Fibroblast of skin of left biceps (primary cell): Measurements from ENCODE around the gene MASP2.
A peak's percentile ranks its signal among the peaks of the same experiment; 100 is the strongest.
"Not testable (repeated sequence)": the region's sequence is repeated elsewhere in the genome, so short reads cannot be mapped to it uniquely, and the experiment has no call there.

Experiments
- DNase-seq, 2 experiments: peaks; one replicate each; pipeline ENCODE4 v3.0.0-alpha.2; 2013; ENCODE audit warnings: low read depth in 2 of 2

The MASP2 gene

DNA sequence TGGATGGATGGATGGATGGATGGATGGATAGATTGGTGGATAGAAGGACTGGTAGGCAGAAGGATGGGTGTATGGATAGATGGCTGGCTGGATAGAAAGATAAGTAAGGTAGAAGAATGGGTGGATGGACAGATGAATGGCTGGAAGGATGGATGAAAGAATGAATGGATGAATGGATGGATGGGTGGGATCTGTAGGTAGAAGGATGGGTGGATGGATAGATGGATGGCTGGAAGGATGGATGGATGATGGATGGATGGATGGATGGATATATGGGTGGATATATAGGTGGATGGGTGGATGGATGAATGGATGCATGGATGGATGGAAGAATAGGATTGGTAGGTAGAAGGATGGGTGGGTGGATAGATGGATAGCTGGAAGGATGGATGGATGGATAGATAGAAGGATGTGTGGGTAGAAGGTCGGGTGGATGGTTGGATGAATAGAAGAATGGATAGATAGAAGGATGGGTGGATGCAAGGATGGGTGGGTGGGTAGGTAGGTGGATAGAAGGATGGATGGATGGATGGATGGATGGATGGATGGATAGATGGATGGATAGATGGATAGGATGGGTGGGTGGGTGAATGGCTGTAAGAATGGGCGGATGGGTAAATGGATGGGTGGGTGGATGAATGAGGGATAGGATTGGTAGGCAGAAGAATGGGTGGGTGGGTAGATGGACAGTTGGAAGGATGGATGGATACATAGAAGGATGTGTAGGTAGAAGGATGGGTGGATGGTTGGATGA is 7.5 kb downstream of the MASP2 start:
- DNase-seq = no peak

DNA sequence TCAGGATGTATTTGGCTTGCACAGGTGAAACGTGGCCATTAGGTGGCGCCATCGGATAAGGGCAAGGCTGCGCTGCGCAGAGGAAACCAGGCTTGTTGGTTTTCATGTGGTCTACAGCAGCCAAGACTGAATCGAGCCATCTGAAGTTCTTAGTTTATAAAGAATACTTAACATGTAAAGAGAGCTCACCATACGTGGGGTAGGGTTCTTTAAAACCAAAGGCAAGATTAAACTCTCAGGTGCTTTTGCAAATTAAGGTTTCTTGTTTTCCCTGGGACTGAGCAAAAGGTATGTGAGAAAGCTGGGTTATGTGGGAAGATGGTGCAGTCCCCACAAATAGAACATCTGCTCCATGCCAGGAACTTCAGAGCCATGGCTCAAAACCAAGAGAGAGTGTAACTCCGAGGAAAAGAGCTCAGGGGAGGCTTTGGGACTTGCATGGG is 9.3 kb downstream of the MASP2 start:
- DNase-seq = peak; percentile 34 to 44

DNA sequence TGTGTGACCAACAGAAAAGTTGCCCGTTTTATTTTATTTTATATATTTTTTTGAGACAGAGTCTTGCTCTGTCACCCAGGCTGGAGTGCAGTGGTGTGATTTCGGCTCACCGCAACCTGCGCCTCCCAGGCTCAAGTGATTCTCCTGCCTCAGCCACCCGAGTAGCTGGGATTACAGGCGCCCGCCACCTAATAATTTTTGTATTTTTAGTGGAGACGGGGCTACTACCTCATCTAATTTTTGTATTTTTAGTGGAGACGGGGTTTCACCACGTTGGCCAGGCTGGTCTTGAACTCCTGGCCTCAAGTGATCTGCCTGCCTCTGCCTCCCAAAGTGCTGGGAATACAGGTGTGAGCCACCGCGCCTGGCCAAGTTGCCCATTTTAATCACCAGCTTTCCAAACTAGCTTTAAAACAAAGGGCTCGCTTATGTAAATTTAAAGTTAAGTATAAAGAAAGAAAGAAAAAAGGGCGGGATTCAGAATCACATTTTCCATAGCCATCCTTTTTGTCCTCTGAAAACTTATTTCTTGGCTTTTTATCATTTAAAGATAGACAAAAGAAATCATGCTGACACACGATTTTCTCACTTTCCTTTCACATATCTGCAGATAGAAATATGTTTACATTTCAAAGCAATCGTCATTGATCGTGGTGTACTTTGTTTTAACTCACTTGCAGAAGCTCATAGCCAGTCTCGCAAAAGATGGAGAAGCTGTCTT is 9.9 kb downstream of the MASP2 start:
- DNase-seq = not testable (repeated sequence)

DNA sequence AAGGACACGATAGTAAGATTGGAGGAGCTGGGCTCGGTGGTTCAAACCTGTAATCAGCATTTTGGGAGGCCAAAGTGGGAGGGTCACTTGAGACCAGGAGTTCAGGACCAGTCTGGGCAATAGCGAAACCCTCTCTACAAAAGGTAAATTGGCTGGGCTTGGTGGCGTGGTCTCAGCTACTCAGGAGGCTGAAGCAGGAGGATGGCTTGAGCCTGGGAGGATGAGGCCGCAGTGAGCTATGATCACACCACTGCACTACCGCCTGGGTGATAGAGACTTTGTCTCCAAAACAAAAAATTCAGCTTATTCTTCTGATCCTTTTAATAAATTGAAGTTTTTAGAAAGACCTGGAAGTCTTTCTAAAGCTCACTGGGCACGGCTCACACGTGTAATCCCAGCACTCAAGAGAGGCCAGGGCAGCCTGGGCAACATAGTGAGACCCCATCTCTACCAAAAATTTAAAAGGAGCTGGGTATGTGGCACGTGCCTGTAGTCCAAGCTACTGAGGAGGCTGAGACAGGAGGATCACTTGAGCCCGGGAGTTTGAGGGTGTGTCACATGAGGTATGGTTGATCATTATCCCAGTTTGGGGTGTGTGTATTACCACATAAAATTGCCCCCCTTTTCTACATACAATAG is 15.3 kb downstream of the MASP2 start:
- DNase-seq = no peak

DNA sequence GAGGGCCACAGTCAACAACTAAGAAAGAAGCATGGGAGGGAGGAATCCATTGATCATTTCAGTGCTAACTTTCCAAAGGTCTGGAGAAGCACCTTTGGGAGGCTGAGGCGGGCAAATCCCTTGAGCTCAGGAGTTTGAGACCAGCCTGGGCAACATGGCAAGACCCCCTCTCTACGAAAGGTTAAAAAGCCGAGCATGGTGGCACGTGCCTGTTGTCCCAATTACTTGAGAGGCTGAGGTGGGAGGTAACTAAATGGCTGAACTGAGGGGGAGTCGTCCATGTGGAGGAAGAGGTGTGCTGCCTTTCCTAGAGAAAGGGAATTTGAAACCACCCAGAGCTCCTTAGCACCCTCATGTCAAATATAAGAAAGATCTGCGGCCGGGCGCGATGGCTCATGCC is 16.2 kb downstream of the MASP2 start:
- no peak for DNase-seq

DNA sequence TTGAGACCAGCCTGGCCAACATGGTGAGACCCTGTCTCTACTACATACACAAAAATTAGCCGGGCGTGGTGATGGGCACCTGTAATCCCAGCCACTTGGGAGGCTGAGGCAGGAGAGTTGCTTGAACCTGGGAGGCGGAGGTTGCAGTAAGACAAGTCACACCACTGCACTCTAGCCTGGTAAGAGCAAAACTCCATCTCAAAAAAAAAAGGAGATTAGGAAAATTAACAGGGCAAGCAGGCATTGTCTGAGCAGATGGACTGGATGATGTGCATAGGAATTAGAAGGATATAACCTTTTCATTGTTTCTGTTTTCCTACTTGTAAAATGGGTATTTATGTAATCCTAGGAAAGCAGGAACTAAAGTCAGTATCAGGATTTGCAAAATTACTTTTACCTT is 19.0 kb downstream of the MASP2 start:
- no peak for DNase-seq

DNA sequence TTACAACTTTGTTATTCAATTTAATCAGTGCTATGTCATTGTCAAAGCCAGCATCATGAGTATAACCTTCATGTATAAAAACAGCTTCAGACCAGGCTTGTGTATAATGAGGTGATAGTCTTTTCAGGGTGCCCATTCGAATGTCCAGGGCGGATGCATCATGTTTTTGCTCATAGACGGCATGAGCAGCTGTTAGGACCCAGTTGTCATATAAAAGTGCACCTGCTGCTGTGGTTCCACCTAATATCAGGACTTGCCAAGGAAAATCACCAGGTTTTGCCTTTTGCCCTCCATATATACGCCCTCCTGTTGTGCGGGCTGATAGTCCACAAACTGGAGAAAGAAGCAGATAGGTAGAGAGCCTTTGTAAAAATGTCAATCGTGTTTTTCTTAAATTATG is 19.7 kb downstream of the MASP2 start:
- no peak for DNase-seq

DNA sequence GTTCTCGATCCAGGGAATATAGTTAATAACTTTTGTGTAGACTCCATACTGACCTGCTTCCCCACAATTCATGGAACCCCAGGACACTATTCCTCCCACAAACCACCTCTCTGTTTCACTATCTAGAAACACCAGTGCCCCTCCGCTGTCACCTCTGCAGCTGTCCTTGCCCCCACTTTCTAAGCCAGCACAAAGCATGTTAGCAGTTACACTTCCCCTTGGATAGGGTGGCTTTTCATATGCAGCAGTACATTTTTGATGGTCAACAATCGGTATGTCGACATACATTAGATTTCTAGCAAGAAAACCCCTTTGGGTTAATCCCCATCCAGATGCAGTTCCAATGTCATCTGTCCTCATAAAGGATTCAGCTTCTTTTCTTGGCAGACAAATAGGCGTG is 20.1 kb downstream of the MASP2 start:
- DNase-seq = no peak

DNA sequence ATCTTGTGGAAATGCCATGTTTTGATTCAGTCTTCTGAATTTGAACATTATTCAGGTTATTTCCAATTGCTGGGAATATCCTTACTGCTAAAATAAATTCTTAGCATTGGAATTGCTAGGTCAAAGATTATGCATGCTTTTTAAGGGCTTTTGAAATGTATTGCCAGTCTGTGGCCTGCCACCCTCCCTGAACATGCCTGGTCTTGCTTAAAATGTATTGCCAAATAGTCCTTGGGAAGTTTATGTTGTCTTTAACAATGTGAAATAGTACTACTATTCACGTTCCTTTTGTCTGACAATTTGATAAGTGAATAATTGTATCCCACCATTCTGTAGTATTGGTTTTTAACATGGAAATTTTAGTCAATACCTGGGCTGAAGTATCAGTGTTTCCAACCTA is 21.0 kb downstream of the MASP2 start:
- DNase-seq = no peak

DNA sequence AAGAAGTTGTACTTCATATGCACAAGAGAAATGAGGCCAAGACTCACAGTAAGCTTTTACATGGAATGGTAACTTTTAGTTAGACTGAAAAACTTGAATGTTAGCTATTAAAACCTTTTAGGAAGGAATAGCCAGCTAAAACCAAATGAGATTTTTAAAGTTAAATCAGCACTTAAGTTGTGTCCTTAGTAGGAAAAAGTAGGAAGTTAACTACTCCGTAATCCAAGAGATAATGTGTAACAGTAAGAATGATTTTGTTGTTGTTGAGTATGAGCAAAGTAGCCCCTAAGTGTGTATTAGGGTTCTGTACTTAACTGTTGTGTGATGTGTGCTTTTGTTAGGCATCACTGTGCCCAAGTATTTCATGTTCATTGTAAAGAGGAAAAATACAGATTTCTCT is 21.4 kb downstream of the MASP2 start:
- DNase-seq = no peak

DNA sequence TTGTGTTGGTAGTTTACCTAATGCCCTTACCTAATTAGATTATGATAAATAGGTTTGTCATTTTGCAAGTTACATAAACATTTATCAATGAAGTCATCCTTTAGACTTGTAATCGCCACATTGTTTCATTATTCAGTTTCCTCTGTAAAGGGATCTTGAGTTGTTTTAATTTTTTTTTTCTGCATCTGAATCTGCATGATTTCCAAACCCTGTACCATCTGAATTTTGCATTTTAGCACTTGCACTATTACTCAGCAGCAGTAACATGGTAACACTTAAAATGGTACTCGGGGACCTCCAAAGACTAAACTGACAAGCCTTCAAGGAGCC is 22.2 kb downstream of the MASP2 start:
- DNase-seq = no peak

DNA sequence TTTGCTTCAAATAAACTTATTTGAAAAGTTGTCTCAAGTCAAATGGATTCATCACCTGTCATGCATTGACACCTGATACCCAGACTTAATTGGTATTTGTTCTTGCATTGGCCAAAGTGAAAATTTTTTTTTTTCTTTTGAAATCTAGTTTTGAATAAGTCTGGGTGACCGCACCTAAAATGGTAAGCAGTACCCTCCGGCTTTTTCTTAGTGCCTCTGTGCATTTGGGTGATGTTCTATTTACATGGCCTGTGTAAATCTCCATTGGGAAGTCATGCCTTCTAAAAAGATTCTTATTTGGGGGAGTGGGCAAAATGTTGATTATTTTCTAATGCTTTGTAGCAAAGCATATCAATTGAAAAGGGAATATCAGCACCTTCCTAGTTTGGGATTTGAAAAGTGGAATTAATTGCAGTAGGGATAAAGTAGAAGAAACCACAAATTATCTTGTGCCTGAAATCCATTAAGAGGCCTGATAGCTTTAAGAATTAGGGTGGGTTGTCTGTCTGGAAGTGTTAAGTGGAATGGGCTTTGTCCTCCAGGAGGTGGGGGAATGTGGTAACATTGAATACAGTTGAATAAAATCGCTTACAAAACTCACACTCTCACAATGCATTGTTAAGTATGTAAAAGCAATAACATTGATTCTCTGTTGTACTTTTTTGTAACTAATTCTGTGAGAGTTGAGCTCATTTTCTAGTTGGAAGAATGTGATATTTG is 22.7 kb downstream of the MASP2 start:
- no peak for DNase-seq

DNA sequence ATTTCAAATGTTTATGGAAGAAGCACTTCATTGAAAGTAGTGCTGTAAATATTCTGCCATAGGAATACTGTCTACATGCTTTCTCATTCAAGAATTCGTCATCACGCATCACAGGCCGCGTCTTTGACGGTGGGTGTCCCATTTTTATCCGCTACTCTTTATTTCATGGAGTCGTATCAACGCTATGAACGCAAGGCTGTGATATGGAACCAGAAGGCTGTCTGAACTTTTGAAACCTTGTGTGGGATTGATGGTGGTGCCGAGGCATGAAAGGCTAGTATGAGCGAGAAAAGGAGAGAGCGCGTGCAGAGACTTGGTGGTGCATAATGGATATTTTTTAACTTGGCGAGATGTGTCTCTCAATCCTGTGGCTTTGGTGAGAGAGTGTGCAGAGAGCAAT is 23.8 kb downstream of the MASP2 start:
- DNase-seq = no peak

DNA sequence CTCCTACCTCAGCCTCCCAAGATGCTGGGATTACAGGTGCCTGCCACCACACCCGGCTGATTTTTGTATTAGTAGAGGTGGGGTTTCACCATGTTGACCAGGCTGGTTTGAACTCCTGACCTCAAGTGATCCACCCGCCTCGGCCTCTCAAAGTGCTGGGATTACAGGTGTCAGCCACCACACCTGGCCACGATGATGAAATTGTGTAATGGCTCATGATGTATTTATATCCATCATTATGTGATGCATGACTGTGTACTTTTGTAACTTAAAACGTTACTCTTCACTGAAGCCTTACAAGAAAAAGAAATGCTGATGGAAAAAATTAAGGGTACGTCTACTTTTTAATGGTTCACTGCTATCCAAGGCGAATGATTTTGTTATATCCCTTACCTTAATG is 27.1 kb downstream of the MASP2 start:
- no peak for DNase-seq

DNA sequence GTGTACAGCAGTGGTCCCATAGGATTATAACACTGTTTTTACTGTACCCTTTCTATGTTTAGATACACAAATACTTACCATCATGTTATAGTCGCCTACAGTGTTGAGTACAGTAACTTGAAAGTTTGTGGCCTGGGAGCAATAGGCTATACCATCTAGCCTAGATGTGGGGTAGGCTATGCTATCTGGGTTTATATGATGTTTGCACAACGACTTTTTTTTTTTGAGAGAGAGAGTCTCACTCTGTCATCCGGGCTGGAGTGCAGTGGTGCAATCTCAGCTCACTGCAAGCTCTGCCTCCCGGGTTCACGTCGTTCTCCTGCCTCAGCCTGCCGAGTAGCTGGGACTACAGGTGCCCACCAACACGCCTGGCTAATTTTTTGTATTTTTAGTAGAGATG is 27.7 kb downstream of the MASP2 start:
- not testable (repeated sequence) for DNase-seq

DNA sequence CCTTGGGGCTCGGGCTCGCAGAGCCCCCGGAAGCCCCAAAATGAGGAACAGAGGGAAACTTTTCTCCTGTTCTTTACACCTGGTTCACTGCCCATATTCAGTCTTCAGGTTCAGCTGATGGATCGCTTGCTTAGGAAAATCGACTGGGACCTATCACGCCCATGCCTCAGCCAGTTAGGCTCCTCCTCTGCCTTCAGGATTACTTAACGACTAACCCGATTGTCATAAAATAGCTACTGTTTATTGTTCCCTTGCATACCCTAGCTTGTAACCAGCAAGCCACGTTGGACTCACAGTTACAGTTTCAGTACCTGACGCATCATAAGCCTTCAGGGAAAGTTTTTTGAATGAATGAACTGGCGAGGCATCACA is 33.9 kb downstream of the MASP2 start:
- DNase-seq = no peak

DNA sequence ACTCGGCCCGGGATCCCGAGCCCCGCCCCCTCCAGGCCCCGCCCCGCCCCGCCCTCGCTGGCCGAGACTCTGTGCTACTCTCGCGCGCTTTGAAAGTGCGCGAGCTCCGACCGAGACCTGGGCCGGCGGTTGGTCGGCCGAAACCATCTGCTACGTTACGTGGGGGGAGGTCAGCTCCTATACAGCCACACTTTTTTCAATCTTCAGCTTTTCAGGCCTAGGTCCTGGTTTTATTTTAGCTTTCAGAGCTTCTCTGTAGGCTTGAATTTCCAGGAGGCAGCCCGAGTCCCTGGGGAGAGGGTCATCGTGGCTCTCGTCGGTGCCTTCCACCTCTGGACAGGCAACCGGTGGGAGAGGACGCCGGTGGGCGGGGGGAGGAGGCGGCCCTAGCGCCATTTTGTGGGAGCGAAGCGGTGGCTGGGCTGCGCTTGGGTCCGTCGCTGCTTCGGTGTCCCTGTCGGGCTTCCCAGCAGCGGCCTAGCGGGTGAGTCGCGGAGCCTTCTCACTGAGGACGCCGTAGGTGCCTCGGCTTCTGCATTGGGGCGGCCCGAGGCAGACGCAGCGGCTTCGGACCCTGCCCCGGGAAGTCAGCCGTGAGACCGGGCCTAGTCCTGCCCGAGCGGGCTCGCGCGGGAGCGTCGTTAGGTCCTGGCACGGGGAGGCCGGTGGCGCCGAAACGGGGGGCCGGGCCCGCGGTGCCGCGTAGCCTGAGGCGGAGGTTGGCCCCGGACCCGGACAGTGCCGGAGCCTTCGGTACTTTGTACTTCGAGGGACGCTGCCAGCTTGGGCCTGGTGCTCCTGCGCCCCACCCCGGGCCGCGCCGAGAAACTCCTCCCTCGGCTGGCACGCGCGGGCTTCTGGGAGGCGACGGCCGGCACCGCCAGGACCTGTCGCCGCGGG is 34.5 kb downstream of the MASP2 start, which contains the start of gene TARDBP:
Gene TARDBP (plus strand): TSS at position 395 of the 900 bp plus-strand sequence. CDS start 1,074 bp downstream, outside the sequence.
- DNase-seq = peak; percentile 79 to 85

DNA sequence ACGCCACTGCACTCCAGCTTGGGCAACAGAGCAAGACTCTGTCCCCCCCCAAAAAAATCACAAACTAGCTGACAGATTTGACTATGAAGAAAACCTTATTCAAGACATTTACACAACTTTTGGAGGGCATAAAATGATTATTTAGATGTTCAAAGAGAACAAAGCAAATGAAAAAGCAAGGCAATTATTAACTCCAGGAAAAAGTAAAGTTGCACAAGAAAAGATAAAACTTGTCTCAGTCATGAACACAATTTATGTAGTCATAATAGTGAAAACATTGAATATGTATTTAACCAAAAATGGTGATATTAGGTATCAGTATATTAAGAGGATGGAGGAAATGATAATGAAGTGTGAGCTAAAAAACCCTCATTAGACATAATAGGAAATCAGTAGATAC is 46.5 kb downstream of the MASP2 start:
- DNase-seq = no peak

DNA sequence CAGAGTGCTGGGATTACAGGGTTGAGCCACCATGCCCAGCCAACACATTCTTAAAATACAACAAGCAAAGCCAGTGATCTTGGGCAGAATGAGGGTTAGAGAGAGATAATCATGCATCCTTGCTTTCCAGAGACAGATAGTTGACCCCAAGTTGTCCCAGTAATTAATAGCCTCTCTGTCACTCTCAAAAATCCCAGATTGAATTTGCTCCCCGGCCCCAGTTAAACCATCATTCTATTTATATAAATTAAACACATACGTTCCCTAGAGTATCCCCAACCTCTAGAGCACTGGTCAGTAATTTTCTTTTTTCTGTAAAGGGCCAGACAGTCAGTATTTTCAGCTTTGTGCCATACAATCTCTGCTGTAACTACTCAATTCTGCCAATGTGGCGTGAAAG is 50.9 kb downstream of the MASP2 start:
- DNase-seq = no peak

DNA sequence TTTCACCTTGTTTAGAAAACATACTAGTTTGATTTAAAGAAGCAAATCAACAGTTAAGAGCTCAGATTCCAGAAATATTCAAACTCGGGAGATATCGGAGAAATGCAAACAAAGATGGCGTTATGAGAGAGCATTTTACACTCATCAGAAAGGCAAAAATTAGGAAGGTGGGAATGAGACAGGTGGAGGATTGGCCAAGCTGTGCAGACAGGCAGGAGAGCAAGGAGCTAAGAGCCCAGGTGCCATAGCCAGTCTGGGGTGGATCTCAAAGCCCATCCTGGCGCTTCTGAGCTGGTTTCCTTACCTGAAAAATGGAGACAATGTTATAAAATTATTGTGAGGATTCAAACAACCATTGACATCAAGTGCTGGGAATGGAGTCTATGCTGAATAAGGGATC is 54.2 kb downstream of the MASP2 start:
- DNase-seq = no peak

DNA sequence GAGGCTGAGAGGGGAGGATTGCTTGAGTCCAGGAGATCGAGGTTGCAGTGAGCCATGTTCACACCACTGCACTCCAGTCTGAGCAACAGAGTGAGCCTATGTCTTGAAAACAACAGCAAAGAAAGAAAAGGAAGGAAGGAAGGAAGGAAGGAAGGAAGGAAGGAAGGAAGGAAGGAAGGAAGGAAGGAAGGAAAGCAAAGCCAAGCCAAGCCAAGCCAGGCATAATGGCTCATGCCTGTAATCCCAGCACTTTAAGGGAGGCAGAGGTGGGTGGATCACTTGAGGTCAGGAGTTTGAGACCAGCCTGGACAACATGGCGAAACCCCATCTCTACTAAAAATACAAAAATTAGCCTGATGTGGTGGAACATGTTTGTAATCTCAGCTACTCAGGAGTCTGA is 55.0 kb downstream of the MASP2 start:
- not testable (repeated sequence) for DNase-seq
